IPS DF 4.7 (cell line): ENCODE results near the gene ADCY5.

ENCODE experiments used
- DNase-seq: peaks from one replicate; pipeline ENCODE4 v3.0.0-alpha.2; 2013; ENCODE audit warnings: low spot score; ENCODE audit errors: extremely low read depth

Gene ADCY5

GRCh38 chr3:123305192-123305591 is 143.7 kb downstream of the ADCY5 start:
- no peak for DNase-seq

GRCh38 chr3:123303976-123304560 is 144.8 kb downstream of the ADCY5 start:
- no peak for DNase-seq

GRCh38 chr3:123302961-123303360 is 145.9 kb downstream of the ADCY5 start:
- DNase-seq = no peak

- DNase-seq = no peak
Measured at GRCh38 chr3:123301331-123302184, 147.3 kb downstream of the ADCY5 start.

- no peak for DNase-seq
Measured at GRCh38 chr3:123300583-123300982, 148.3 kb downstream of the ADCY5 start.

GRCh38 chr3:123300056-123300455 is 148.8 kb downstream of the ADCY5 start:
- no peak for DNase-seq

- no peak for DNase-seq
Measured at GRCh38 chr3:123299581-123299980, 149.3 kb downstream of the ADCY5 start.

GRCh38 chr3:123298903-123299302 is 150.0 kb downstream of the ADCY5 start:
- DNase-seq = no peak

GRCh38 chr3:123297627-123297899 is 151.3 kb downstream of the ADCY5 start:
- DNase-seq = no peak

GRCh38 chr3:123296836-123297626 is 151.9 kb downstream of the ADCY5 start:
- DNase-seq = no peak

- DNase-seq = no peak
Measured at GRCh38 chr3:123296261-123296660, 152.6 kb downstream of the ADCY5 start.

GRCh38 chr3:123295901-123296250 is 153.0 kb downstream of the ADCY5 start:
- no peak for DNase-seq

- no peak for DNase-seq
Measured at GRCh38 chr3:123295171-123295900, 153.6 kb downstream of the ADCY5 start.

GRCh38 chr3:123294296-123294938 is 154.5 kb downstream of the ADCY5 start:
- no peak for DNase-seq

GRCh38 chr3:123292321-123293310 is 156.3 kb downstream of the ADCY5 start:
- no peak for DNase-seq

- no peak for DNase-seq
Measured at GRCh38 chr3:123291404-123291803, 157.5 kb downstream of the ADCY5 start.

- DNase-seq = no peak
Measured at GRCh38 chr3:123290962-123291361, 157.9 kb downstream of the ADCY5 start.

GRCh38 chr3:123290107-123290930 is 158.6 kb downstream of the ADCY5 start:
- DNase-seq = no peak

GRCh38 chr3:123289391-123290106 is 159.3 kb downstream of the ADCY5 start:
- no peak for DNase-seq
